Keratinocyte (primary cell): ENCODE results near the gene MPLKIP. TPM values are rescaled to one million over a fixed set of nuclear protein-coding genes. Genes with fewer than 3 reads are reported as not detected.

Experiments used
- DNase-seq: peaks from one replicate; pipeline ENCODE4 v3.0.0-alpha.2; 2011; ENCODE audit warnings: low read depth, missing footprints, low spot score
- FAIRE-seq: peaks from 2 replicates; lab custom pipeline; 2011; peaks lifted over from hg19 to GRCh38; lab: Jason Lieb, UNC
- H2AFZ ChIP-seq: 2 replicates; pipeline ENCODE4 v1.6.0; 2012; ENCODE audit warnings: low read length, control low read depth, inconsistent platforms; ENCODE audit not compliant: control insufficient read depth
- H3K27ac ChIP-seq: 2 replicates; pipeline ENCODE4 v1.5.1; 2011; ENCODE audit warnings: low read length; ENCODE audit not compliant: control insufficient read depth, insufficient read depth
- H3K27me3 ChIP-seq: 3 replicates; pipeline ENCODE4 v1.6.0; 2011; ENCODE audit warnings: low read length; ENCODE audit not compliant: control insufficient read depth, insufficient read depth; ENCODE audit errors: extremely low read depth
- H3K36me3 ChIP-seq, 2 experiments: 2 replicates in 1 of 2; 3 replicates in 1 of 2; pipeline ENCODE4 v1.5.1; 2011; ENCODE audit warnings: low read length in 2 of 2, mild to moderate bottlenecking in 1 of 2; ENCODE audit not compliant: control insufficient read depth in 2 of 2, insufficient read depth in 2 of 2; ENCODE audit errors: extremely low read depth in 1 of 2
- H3K4me1 ChIP-seq: 3 replicates; pipeline ENCODE4 v1.5.1; 2011; ENCODE audit warnings: low read length; ENCODE audit not compliant: control insufficient read depth, insufficient read depth; ENCODE audit errors: extremely low read depth
- H3K4me2 ChIP-seq: 3 replicates; pipeline ENCODE4 v1.6.0; 2011; ENCODE audit warnings: low read depth, low read length; ENCODE audit not compliant: control insufficient read depth, insufficient read depth; ENCODE audit errors: extremely low read depth
- H3K4me3 ChIP-seq, 3 experiments: fragments of 200-600 bp in 1 of 3; sonication (generic) in 1 of 3; 2 replicates in 2 of 3; 3 replicates in 1 of 3; pipeline ENCODE4 v1.5.1; 2011 to 2016; ENCODE audit warnings: low read length in 3 of 3, mild to moderate bottlenecking in 3 of 3, control low read depth in 2 of 3, inconsistent platforms in 1 of 3, low read depth in 1 of 3, mixed read lengths in 1 of 3, mixed run types in 1 of 3, moderate library complexity in 1 of 3; ENCODE audit not compliant: control insufficient read depth in 2 of 3, insufficient read depth in 2 of 3; ENCODE audit errors: extremely low read depth in 1 of 3
- H3K79me2 ChIP-seq: 2 replicates; pipeline ENCODE4 v1.6.0; 2012; ENCODE audit warnings: low read length; ENCODE audit not compliant: control insufficient read depth, insufficient read depth
- H3K9ac ChIP-seq: 3 replicates; pipeline ENCODE4 v1.6.0; 2011; ENCODE audit warnings: low read length; ENCODE audit not compliant: control insufficient read depth, insufficient read depth; ENCODE audit errors: extremely low read depth
- H3K9me1 ChIP-seq: 3 replicates; pipeline ENCODE4 v1.6.0; 2011; ENCODE audit warnings: low read length; ENCODE audit not compliant: control insufficient read depth, insufficient read depth; ENCODE audit errors: extremely low read depth
- H3K9me3 ChIP-seq: 2 replicates; pipeline ENCODE4 v1.5.1; 2012; ENCODE audit warnings: low read depth, low read length; ENCODE audit not compliant: control insufficient read depth
- H4K20me1 ChIP-seq: 3 replicates; pipeline ENCODE4 v1.6.0; 2011; ENCODE audit warnings: low read length; ENCODE audit not compliant: control insufficient read depth, insufficient read depth; ENCODE audit errors: extremely low read depth
- EZH2 ChIP-seq: IDR thresholded peaks from one replicate; pipeline ENCODE4 v1.6.1; 2012; ENCODE audit warnings: inconsistent platforms, mild to moderate bottlenecking, low read length, moderate library complexity
- dilution Hi-C: fragments of 300-500 bp; cut with MboI; formaldehyde crosslinking; loops from one replicate; pipeline ENCODE4 v1.7.0; 2020; ENCODE audit warnings: low sequenced_read_pairs; ENCODE audit not compliant: extremely low pct_ligation_motif_present
- polyA plus RNA-seq, 5 experiments: library from polyadenylated mRNA; depleted of rRNA in 3 of 5; stranded (reverse) in 3 of 5; stranded (forward) in 1 of 5; unstranded in 1 of 5; fragments of >200 nt; gene quantifications; 1 replicate in 1 of 5; 2 replicates in 3 of 5; 3 replicates in 1 of 5; pipeline versions ENCODE4 v1.2.1 to v1.2.3, GENCODE V29; 2011 to 2012; ENCODE audit warnings: missing spikeins in 2 of 5, low read depth in 1 of 5, low replicate concordance in 1 of 5
- TF ChIP-seq, protein P1 (sequence below), 3 experiments: IDR thresholded peaks in 1 of 3; conservative IDR thresholded peaks in 1 of 3; optimal IDR thresholded peaks in 1 of 3; 2 replicates in 2 of 3; 3 replicates in 1 of 3; pipeline versions ENCODE3 to v1.5.1; 2011; ENCODE audit warnings: low read length in 3 of 3, mild to moderate bottlenecking in 3 of 3, moderate library complexity in 2 of 3, control low read depth in 1 of 3, inconsistent platforms in 1 of 3; ENCODE audit not compliant: insufficient read depth in 2 of 3; ENCODE audit errors: extremely low read depth in 1 of 3

Gene MPLKIP
- polyA plus RNA-seq, 1 donor (not counting 4 experiments of a cell fraction or from before 2014, with no cell fraction given), result 43.3 TPM

DNA sequence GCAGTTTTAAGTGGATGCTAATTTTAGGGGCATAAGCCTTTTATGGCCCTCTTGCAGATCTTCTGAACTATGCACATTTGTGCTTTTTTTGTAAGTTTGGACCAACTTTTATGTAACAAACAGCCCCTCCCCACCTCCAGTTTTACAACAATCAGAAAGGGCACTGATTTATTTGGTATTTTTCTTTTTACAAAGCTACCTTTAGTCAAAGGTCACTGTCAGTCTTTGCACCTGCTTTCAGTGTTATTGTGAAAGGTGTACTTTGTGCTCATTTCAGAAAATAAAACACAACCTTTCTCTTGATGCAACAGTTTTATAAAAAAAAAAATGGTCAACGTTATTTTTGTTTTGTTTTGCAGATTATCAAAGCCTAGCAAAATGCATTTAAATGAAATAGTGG, 39.2 kb downstream of the MPLKIP start:
- dilution Hi-C loops, result no loop called here

DNA sequence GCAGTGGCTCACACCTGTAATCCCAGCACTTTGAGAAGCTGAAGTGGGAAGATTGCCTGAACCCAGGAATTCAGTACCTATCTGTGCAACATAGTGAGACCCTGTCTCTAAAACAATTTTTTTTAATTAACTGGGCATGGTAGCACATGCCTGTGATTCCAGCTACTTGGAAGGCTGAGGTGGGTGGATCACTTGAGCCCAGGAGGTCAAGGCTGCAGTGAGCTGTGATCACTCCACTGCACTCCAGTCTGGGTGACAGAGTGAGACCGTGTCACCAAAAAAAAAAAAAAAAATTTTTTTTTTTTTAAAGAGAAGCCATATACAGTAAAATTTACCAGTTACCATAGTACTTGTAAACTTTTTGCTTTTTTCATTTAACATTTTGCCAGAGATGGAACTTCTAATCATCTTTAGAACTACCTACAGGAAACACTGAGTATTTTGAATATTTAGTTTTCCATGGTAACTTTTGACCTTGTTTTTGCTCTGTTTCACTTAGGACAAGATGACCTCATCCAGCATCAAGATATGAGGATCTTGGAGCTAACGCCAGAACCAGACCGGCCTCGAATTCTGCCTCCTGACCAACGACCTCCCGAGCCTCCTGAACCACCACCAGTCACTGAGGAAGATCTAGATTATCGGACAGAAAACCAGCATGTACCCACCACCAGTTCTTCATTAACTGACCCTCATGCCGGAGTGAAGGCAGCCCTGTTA, 40.6 kb downstream of the MPLKIP start:
- H3K36me3 ChIP-seq, result peaks cover 8 to 14% of the 10 kb centered on the region in 2 experiments
- no peaks in the 10 kb centered on the region for H3K9me1 ChIP-seq
- dilution Hi-C loops, result no loop called here

More for the DNA sequence above, 39.2 kb downstream of the MPLKIP start:
- no peaks in the 10 kb centered on the region for H3K27me3 ChIP-seq
- no peak overlapping the region for H3K27ac ChIP-seq
- H3K4me1 ChIP-seq, result no peaks in the 10 kb centered on the region
- H3K4me2 ChIP-seq, result no peak overlapping the region
- no peak overlapping the region for H2AFZ ChIP-seq
- no peaks in the 10 kb centered on the region for H4K20me1 ChIP-seq
- TF ChIP-seq, protein P1, sequence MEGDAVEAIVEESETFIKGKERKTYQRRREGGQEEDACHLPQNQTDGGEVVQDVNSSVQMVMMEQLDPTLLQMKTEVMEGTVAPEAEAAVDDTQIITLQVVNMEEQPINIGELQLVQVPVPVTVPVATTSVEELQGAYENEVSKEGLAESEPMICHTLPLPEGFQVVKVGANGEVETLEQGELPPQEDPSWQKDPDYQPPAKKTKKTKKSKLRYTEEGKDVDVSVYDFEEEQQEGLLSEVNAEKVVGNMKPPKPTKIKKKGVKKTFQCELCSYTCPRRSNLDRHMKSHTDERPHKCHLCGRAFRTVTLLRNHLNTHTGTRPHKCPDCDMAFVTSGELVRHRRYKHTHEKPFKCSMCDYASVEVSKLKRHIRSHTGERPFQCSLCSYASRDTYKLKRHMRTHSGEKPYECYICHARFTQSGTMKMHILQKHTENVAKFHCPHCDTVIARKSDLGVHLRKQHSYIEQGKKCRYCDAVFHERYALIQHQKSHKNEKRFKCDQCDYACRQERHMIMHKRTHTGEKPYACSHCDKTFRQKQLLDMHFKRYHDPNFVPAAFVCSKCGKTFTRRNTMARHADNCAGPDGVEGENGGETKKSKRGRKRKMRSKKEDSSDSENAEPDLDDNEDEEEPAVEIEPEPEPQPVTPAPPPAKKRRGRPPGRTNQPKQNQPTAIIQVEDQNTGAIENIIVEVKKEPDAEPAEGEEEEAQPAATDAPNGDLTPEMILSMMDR (optimal IDR thresholded peaks at IDR 0.05 in 1 of 3, IDR thresholded peaks at IDR 0.05 in 1 of 3, conservative IDR thresholded peaks at IDR 0.05 in 1 of 3; ENCODE audit: extremely low read depth in 1 of 3, insufficient read depth in 2 of 3, low read length in 3 of 3), result no peak
- no peak for TF ChIP-seq EZH2
- H3K9me3 ChIP-seq, result no peaks in the 10 kb centered on the region
- no peaks in the 10 kb centered on the region for H3K79me2 ChIP-seq
- no peak overlapping the region for H3K4me3 ChIP-seq
- peaks cover 8 to 14% of the 10 kb centered on the region in 2 experiments for H3K36me3 ChIP-seq
- FAIRE-seq, result no peak
- H3K9me1 ChIP-seq, result no peaks in the 10 kb centered on the region
- no peak overlapping the region for H3K9ac ChIP-seq
- DNase-seq, result no peak

More for the DNA sequence above, 40.6 kb downstream of the MPLKIP start:
- H3K4me3 ChIP-seq, result no peak overlapping the region
- no peaks in the 10 kb centered on the region for H4K20me1 ChIP-seq
- no peaks in the 10 kb centered on the region for H3K27me3 ChIP-seq
- no peak overlapping the region for H3K27ac ChIP-seq
- FAIRE-seq, result no peak
- H3K4me1 ChIP-seq, result no peaks in the 10 kb centered on the region
- DNase-seq, result no peak
- TF ChIP-seq, protein P1 (optimal IDR thresholded peaks at IDR 0.05 in 1 of 3, IDR thresholded peaks at IDR 0.05 in 1 of 3, conservative IDR thresholded peaks at IDR 0.05 in 1 of 3; ENCODE audit: extremely low read depth in 1 of 3, insufficient read depth in 2 of 3, low read length in 3 of 3), result no peak
- no peak for TF ChIP-seq EZH2
- no peaks in the 10 kb centered on the region for H3K79me2 ChIP-seq
- H3K4me2 ChIP-seq, result no peak overlapping the region
- no peak overlapping the region for H2AFZ ChIP-seq
- no peaks in the 10 kb centered on the region for H3K9me3 ChIP-seq
- H3K9ac ChIP-seq, result no peak overlapping the region
